Activated CD4-positive, alpha-beta T cell treated with anti-CD3 and anti-CD28 coated beads, Interleukin-2, amount 10 ng/mL, durations not matched to agents 7 days and 5 days (primary cell): Measurements from ENCODE around the gene HUS1B. TPM values are rescaled to one million over a fixed set of nuclear protein-coding genes. Genes with fewer than 3 reads are reported as not detected.

Experiments used
- CTCF ChIA-PET: fragments of 350-600 bp; sonication (Branson Sonifier 250); formaldehyde crosslinking; loops from one replicate; lab custom pipeline; 2021; ENCODE audit warnings: antibody characterized with exemption; lab: Charles Lee
- POLR2A ChIA-PET: fragments of 350-600 bp; sonication (Branson Sonifier 250); formaldehyde crosslinking; loops from one replicate; lab custom pipeline; 2021; ENCODE audit warnings: antibody characterized with exemption; lab: Charles Lee
- DNase-seq: peaks from one replicate; pipeline ENCODE4 v3.0.0-alpha.2; 2020
- H3K27ac Mint-ChIP-seq: one replicate; pipeline ENCODE4 v1.8.0; 2021; ENCODE audit warnings: mild to moderate bottlenecking, moderate library complexity, mixed read lengths
- H3K27me3 Mint-ChIP-seq: one replicate; pipeline ENCODE4 v1.8.0; 2021; ENCODE audit warnings: mixed read lengths
- H3K36me3 Mint-ChIP-seq: one replicate; pipeline ENCODE4 v1.8.0; 2021; ENCODE audit warnings: low read depth, mixed read lengths
- H3K4me1 Mint-ChIP-seq: one replicate; pipeline ENCODE4 v1.8.0; 2021; ENCODE audit warnings: mixed read lengths
- H3K4me3 Mint-ChIP-seq: one replicate; pipeline ENCODE4 v1.8.0; 2021; ENCODE audit warnings: mild to moderate bottlenecking, moderate library complexity, mixed read lengths
- H3K9me3 Mint-ChIP-seq: one replicate; pipeline ENCODE4 v1.8.0; 2021; ENCODE audit warnings: mixed read lengths
- total RNA-seq, 2 experiments: library from RNA; stranded (reverse); gene quantifications; one replicate each; pipeline ENCODE4 v1.2.3, GENCODE V29; 2021

HUS1B gene
- total RNA-seq, 2 experiments from 2014 or later = 1.5 to 1.6 TPM

DNA sequence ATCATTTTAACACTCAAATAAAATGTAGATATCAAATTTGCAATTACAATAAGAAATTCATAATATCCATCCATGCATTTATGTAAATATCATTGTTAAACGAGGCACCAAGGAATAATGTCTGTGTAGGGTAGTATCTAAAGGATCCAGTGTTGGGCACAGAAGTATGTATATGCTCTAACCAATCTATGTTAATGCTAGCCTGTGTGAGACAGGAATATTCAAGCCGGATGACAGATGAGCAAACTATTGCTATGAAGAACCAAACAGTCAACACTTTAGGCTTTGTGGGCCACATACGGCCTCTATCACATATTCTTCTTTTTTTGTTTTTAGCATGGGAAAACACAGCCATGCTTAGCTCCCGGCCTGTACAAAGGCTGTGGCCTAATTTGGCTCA is 45.0 kb downstream of the HUS1B start:
- no peak overlapping the region for H3K4me3 Mint-ChIP-seq
- peaks cover 34% of the 10 kb centered on the region for H3K36me3 Mint-ChIP-seq
- CTCF ChIA-PET = no interaction called here
- H3K27me3 Mint-ChIP-seq = no peaks in the 10 kb centered on the region
- POLR2A ChIA-PET = no interaction called here
- H3K9me3 Mint-ChIP-seq = no peaks in the 10 kb centered on the region
- H3K27ac Mint-ChIP-seq = no peak overlapping the region
- no peak for DNase-seq
- H3K4me1 Mint-ChIP-seq = peaks cover 10% of the 10 kb centered on the region

DNA sequence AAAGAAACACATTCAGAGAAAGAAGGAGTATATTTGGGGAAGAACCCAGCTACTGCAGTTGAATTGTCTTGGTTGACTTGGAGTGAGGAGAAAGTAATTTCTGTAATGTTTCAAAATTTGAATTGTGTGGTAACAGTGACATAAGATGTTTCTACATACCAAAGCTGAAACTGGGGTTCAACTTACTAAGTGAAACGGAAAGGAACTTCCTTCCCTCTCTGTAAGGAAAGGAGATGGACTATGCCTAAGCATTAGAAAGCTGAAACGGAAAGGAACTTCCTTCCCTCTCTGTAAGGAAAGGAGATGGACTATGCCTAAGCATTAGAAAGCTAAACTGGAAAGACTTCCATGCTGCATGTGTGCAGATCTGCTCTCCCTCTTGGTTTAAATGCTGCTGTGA is 46.0 kb downstream of the HUS1B start:
- POLR2A ChIA-PET = no interaction called here

GRCh38 chr6:609905-610304 is 47.0 kb downstream of the HUS1B start:
- POLR2A ChIA-PET = no interaction called here
- Mint-ChIP-seq H3K9me3 (peaks cover 3% of the 10 kb centered on the region), H3K4me1 (peaks cover 10% of the 10 kb centered on the region), H3K27ac (no peak overlapping the region), H3K4me3 (no peak overlapping the region), H3K36me3 (peaks cover 38% of the 10 kb centered on the region), H3K27me3 (no peaks in the 10 kb centered on the region)
- CTCF ChIA-PET = no interaction called here
- DNase-seq = no peak

More for the DNA sequence above, 46.0 kb downstream of the HUS1B start:
- H3K27me3 Mint-ChIP-seq = no peaks in the 10 kb centered on the region
- CTCF ChIA-PET = no interaction called here
- no peak for DNase-seq
- peaks cover 2% of the 10 kb centered on the region for H3K9me3 Mint-ChIP-seq
- peaks cover 10% of the 10 kb centered on the region for H3K4me1 Mint-ChIP-seq
- H3K36me3 Mint-ChIP-seq = peaks cover 38% of the 10 kb centered on the region
- no peak overlapping the region for H3K4me3 Mint-ChIP-seq
- H3K27ac Mint-ChIP-seq = no peak overlapping the region

- ChIA-PET POLR2A (no interaction called here), CTCF (interaction anchor here (0.6 to 1.4 kb wide), 3 partner anchors 12 to 206 kb away, joined by 3 to 5 read pairs (median 4); no protein-coding TSS in a partner anchor)
- Mint-ChIP-seq H3K4me1 (peaks cover 10% of the 10 kb centered on the region), H3K27me3 (no peaks in the 10 kb centered on the region), H3K27ac (no peak overlapping the region), H3K36me3 (peaks cover 39% of the 10 kb centered on the region), H3K9me3 (peaks cover 3% of the 10 kb centered on the region), H3K4me3 (no peak overlapping the region)
- DNase-seq = no peak
Observed at GRCh38 chr6:606829-607379, 50.0 kb downstream of the HUS1B start.

Other genes with a start within 250 kb of the HUS1B start
- 10 to 100 TPM; 42.7 to 43.6 TPM for gene EXOC2, start 36.0 kb upstream of the HUS1B start, total RNA-seq